ENCODE data around the gene ADAMTS7.

ADAMTS7 gene

GRCh38 chr15:78714890-78715289, 96.4 kb downstream of the ADAMTS7 start:
- Histone ChIP-seq H3K9me3 (no peaks in the 10 kb centered on the region), H3K27ac (no peak overlapping the region)
- no peak for TF ChIP-seq CTCF (IDR thresholded peaks at IDR 0.05)

GRCh38 chr15:78712797-78713515, 98.3 kb downstream of the ADAMTS7 start:
- H3K36me3 ChIP-seq: no peaks in the 10 kb centered on the region
- H3K9me3 ChIP-seq: no peaks in the 10 kb centered on the region
- peaks cover 0 to 4% of the 10 kb centered on the region in 2 experiments for H3K4me1 ChIP-seq (ENCODE audit: control insufficient read depth in 1 of 2, insufficient read depth in 1 of 2, low read depth in 1 of 2, low read length in 1 of 2)
- no peak overlapping the region for H3K4me3 ChIP-seq (ENCODE audit: low read depth in 1 of 2, low read length in 1 of 2)
- no peak for TF ChIP-seq CTCF (IDR thresholded peaks at IDR 0.05)
- H3K27me3 ChIP-seq: peaks cover 40% of the 10 kb centered on the region
- H3K27ac ChIP-seq: no peak overlapping the region

More at GRCh38 chr15:78714890-78715289, 96.4 kb downstream of the ADAMTS7 start:
- peaks cover 0 to 4% of the 10 kb centered on the region in 2 experiments for H3K4me1 ChIP-seq (ENCODE audit: control insufficient read depth in 1 of 2, insufficient read depth in 1 of 2, low read depth in 1 of 2, low read length in 1 of 2)
- H3K27me3 ChIP-seq: peaks cover 39% of the 10 kb centered on the region
- no peak overlapping the region for H3K4me3 ChIP-seq (ENCODE audit: low read depth in 1 of 2, low read length in 1 of 2)
- H3K36me3 ChIP-seq: no peaks in the 10 kb centered on the region

GRCh38 chr15:78711638-78712037, 99.6 kb downstream of the ADAMTS7 start:
- Histone ChIP-seq H3K27ac (no peak overlapping the region), H3K9me3 (no peaks in the 10 kb centered on the region), H3K4me1 (ENCODE audit: control insufficient read depth in 1 of 2, insufficient read depth in 1 of 2, low read depth in 1 of 2, low read length in 1 of 2) (peaks cover 0 to 4% of the 10 kb centered on the region in 2 experiments), H3K27me3 (peaks cover 40% of the 10 kb centered on the region), H3K4me3 (ENCODE audit: low read depth in 1 of 2, low read length in 1 of 2) (no peak overlapping the region), H3K36me3 (no peaks in the 10 kb centered on the region)
- TF ChIP-seq CTCF (IDR thresholded peaks at IDR 0.05): no peak

- no peaks in the 10 kb centered on the region for H3K36me3 ChIP-seq
- peak; percentile 69 for TF ChIP-seq CTCF (IDR thresholded peaks at IDR 0.05)
- no peak overlapping the region for H3K27ac ChIP-seq
- peaks cover 0 to 4% of the 10 kb centered on the region in 2 experiments for H3K4me1 ChIP-seq (ENCODE audit: control insufficient read depth in 1 of 2, insufficient read depth in 1 of 2, low read depth in 1 of 2, low read length in 1 of 2)
- no peaks in the 10 kb centered on the region for H3K9me3 ChIP-seq
- peaks cover 46% of the 10 kb centered on the region for H3K27me3 ChIP-seq
- no peak overlapping the region for H3K4me3 ChIP-seq (ENCODE audit: low read depth in 1 of 2, low read length in 1 of 2)
Observed at GRCh38 chr15:78709263-78709882, 101.9 kb downstream of the ADAMTS7 start.
